Measurements from ENCODE around the gene BCL2. TPM values are rescaled to one million over a fixed set of nuclear protein-coding genes. Genes with fewer than 3 reads are reported as not detected.
A peak's percentile ranks its signal among the peaks of the same experiment; 100 is the strongest.

Gene BCL2
- total and polyA plus RNA-seq, 9 of the 15 experiments (the other 6 are each of a cell fraction or from before 2014, with no cell fraction given), result 0.10 to 1.1 (median 0.65) TPM

DNA sequence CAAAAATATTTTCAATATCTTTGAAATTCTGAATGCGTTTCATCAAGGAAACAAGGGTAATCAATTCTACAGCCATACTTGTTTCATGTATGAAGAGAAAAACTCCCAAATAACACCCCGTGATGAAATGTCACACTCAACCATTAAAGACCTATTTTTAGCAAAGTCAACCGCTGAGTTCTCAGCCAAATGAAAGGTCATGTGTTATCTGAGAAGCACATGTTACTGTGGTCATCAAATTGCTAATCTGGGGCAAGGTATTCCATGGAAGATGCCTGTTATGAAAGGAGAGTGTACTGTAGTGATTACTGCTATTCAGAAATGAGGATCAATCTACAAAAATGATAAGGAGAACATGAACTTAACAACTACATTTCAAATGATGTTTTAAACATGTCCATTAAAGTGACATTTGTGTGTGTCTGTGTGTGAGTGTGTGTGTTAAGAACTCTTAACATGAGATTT, 126.7 kb downstream of the BCL2 start (continued):
- TF ChIP-seq, protein P1, sequence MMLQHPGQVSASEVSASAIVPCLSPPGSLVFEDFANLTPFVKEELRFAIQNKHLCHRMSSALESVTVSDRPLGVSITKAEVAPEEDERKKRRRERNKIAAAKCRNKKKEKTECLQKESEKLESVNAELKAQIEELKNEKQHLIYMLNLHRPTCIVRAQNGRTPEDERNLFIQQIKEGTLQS (IDR thresholded peaks at IDR 0.05), result peak; percentile 41; the same call in 1 of the 2 replicates
- TF ChIP-seq, protein P1 (CRISPR knock-in tag; conservative IDR thresholded peaks at IDR 0.05), result no peak
- TF ChIP-seq SOX6 (IDR thresholded peaks at IDR 0.05), result peak; percentile 70
- TF ChIP-seq HSF4 (CRISPR knock-in tag; IDR thresholded peaks at IDR 0.05; ENCODE audit: borderline replicate concordance), result no peak
- TF ChIP-seq OTX1 (CRISPR knock-in tag; IDR thresholded peaks at IDR 0.05), result no peak
- TF ChIP-seq EP300 (IDR thresholded peaks at IDR 0.05; ENCODE audit: low read length), result 0 out of 2 replicates have a peak, but pooled peaks have one; percentile 15
- TF ChIP-seq, protein P2, sequence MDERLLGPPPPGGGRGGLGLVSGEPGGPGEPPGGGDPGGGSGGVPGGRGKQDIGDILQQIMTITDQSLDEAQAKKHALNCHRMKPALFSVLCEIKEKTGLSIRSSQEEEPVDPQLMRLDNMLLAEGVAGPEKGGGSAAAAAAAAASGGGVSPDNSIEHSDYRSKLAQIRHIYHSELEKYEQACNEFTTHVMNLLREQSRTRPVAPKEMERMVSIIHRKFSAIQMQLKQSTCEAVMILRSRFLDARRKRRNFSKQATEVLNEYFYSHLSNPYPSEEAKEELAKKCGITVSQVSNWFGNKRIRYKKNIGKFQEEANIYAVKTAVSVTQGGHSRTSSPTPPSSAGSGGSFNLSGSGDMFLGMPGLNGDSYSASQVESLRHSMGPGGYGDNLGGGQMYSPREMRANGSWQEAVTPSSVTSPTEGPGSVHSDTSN (CRISPR knock-in tag; IDR thresholded peaks at IDR 0.05; ENCODE audit: low read depth), result no peak
- TF ChIP-seq, protein P2 (tag; conservative IDR thresholded peaks at IDR 0.05; ENCODE audit: low read depth), result no peak
- no peak for TF ChIP-seq ILF3 (IDR thresholded peaks at IDR 0.05; ENCODE audit: borderline replicate concordance)
- peak; percentile 99 for TF ChIP-seq MEF2D (tag; conservative IDR thresholded peaks at IDR 0.05; ENCODE audit: low read depth)
- TF ChIP-seq, protein P3, sequence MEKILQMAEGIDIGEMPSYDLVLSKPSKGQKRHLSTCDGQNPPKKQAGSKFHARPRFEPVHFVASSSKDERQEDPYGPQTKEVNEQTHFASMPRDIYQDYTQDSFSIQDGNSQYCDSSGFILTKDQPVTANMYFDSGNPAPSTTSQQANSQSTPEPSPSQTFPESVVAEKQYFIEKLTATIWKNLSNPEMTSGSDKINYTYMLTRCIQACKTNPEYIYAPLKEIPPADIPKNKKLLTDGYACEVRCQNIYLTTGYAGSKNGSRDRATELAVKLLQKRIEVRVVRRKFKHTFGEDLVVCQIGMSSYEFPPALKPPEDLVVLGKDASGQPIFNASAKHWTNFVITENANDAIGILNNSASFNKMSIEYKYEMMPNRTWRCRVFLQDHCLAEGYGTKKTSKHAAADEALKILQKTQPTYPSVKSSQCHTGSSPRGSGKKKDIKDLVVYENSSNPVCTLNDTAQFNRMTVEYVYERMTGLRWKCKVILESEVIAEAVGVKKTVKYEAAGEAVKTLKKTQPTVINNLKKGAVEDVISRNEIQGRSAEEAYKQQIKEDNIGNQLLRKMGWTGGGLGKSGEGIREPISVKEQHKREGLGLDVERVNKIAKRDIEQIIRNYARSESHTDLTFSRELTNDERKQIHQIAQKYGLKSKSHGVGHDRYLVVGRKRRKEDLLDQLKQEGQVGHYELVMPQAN (IDR thresholded peaks at IDR 0.05; ENCODE audit: borderline replicate concordance), result no peak
- TF ChIP-seq, protein P4, sequence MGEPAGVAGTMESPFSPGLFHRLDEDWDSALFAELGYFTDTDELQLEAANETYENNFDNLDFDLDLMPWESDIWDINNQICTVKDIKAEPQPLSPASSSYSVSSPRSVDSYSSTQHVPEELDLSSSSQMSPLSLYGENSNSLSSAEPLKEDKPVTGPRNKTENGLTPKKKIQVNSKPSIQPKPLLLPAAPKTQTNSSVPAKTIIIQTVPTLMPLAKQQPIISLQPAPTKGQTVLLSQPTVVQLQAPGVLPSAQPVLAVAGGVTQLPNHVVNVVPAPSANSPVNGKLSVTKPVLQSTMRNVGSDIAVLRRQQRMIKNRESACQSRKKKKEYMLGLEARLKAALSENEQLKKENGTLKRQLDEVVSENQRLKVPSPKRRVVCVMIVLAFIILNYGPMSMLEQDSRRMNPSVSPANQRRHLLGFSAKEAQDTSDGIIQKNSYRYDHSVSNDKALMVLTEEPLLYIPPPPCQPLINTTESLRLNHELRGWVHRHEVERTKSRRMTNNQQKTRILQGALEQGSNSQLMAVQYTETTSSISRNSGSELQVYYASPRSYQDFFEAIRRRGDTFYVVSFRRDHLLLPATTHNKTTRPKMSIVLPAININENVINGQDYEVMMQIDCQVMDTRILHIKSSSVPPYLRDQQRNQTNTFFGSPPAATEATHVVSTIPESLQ (CRISPR knock-in tag; IDR thresholded peaks at IDR 0.05), result no peak
- TF ChIP-seq, protein P5, sequence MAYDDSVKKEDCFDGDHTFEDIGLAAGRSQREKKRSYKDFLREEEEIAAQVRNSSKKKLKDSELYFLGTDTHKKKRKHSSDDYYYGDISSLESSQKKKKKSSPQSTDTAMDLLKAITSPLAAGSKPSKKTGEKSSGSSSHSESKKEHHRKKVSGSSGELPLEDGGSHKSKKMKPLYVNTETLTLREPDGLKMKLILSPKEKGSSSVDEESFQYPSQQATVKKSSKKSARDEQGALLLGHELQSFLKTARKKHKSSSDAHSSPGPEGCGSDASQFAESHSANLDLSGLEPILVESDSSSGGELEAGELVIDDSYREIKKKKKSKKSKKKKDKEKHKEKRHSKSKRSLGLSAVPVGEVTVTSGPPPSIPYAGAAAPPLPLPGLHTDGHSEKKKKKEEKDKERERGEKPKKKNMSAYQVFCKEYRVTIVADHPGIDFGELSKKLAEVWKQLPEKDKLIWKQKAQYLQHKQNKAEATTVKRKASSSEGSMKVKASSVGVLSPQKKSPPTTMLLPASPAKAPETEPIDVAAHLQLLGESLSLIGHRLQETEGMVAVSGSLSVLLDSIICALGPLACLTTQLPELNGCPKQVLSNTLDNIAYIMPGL (CRISPR knock-in tag; IDR thresholded peaks at IDR 0.05), result no peak
- no peak for TF ChIP-seq CHD4 (IDR thresholded peaks at IDR 0.05; ENCODE audit: insufficient read depth, insufficient replicate concordance, low read depth, low read length, poor library complexity, severe bottlenecking)
- no peak for TF ChIP-seq MAZ (CRISPR knock-in tag; conservative IDR thresholded peaks at IDR 0.05 in 1 of 2, IDR thresholded peaks at IDR 0.05 in 1 of 2)
- TF ChIP-seq TCF3 (CRISPR knock-in tag; IDR thresholded peaks at IDR 0.05), result peak; percentile 44; the same call in 1 of the 2 replicates
- no peak for TF ChIP-seq ZNF134 (CRISPR knock-in tag; conservative IDR thresholded peaks at IDR 0.05)
- TF ChIP-seq, protein P6, sequence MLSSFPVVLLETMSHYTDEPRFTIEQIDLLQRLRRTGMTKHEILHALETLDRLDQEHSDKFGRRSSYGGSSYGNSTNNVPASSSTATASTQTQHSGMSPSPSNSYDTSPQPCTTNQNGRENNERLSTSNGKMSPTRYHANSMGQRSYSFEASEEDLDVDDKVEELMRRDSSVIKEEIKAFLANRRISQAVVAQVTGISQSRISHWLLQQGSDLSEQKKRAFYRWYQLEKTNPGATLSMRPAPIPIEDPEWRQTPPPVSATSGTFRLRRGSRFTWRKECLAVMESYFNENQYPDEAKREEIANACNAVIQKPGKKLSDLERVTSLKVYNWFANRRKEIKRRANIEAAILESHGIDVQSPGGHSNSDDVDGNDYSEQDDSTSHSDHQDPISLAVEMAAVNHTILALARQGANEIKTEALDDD (IDR thresholded peaks at IDR 0.05), result no peak

Measured in K562 (cell line).